ENCODE data around the gene CFAP410. TPM values are rescaled to one million over a fixed set of nuclear protein-coding genes. Genes with fewer than 3 reads are reported as not detected.

The CFAP410 gene
- total and polyA plus RNA-seq, 2 of the 13 experiments (the other 11 are each of a cell fraction or from before 2014, with no cell fraction given), result 8.0 to 20.1 TPM

- Histone ChIP-seq H3K4me2 (ENCODE audit: low read depth, low read length) (no peak overlapping the region), H3K79me2 (ENCODE audit: insufficient read depth, low read length) (no peaks in the 10 kb centered on the region), H3K9me3 (ENCODE audit: low read length) (no peaks in the 10 kb centered on the region), H3K4me3 (replicated peaks in 1 of 3; ENCODE audit: insufficient read depth in 1 of 3, low read depth in 2 of 3, low read length in 3 of 3) (no peak overlapping the region), H3K4me1 (ENCODE audit: insufficient read depth, low read length) (no peaks in the 10 kb centered on the region), H3K36me3 (replicated peaks in 1 of 2; ENCODE audit: control insufficient read depth in 1 of 2, insufficient read depth in 2 of 2, low read length in 2 of 2) (no peaks in the 10 kb centered on the region), H3K9ac (ENCODE audit: insufficient read depth, low read depth, low read length) (no peak overlapping the region), H2AFZ (ENCODE audit: low read length) (no peak overlapping the region), H3K27me3 (ENCODE audit: control insufficient read depth in 1 of 2, insufficient read depth in 2 of 2, low read length in 2 of 2) (peaks cover 6 to 57% of the 10 kb centered on the region in 2 experiments), H3K27ac (ENCODE audit: extremely low read length, insufficient read depth, low read length) (no peak overlapping the region), H4K20me1 (ENCODE audit: insufficient read depth, low read length) (no peaks in the 10 kb centered on the region)
- POLR2A ChIA-PET, result no interaction called here
- in situ Hi-C loops (cut with HindIII; ENCODE audit: extremely low pct_ligation_motif_present, low pct_unique_long_range_greater_than_20kb) (no loop called here), intact Hi-C loops (cut with micrococcal nuclease; ENCODE audit: unreplicated experiment) (no loop called here)
- FAIRE-seq, result no peak
- ATAC-seq, result no peak
- BruUV-seq (replicated peaks), result no TSS peak
- 26% methylated on average over 9 of the region's 23 CpGs for WGBS (ENCODE audit: low lambda C conversion rate)
- TF ChIP-seq PTBP1 (IDR thresholded peaks at IDR 0.05; ENCODE audit: low read depth, low read length, poor library complexity, severe bottlenecking) (no peak), ZNF18 (CRISPR knock-in tag; IDR thresholded peaks at IDR 0.05; ENCODE audit: insufficient replicate concordance) (no peak), ZNF34 (CRISPR knock-in tag; IDR thresholded peaks at IDR 0.05; ENCODE audit: borderline replicate concordance) (no peak), TAF15 (IDR thresholded peaks at IDR 0.05; ENCODE audit: low read depth, low read length, poor library complexity, severe bottlenecking) (no peak), RBM22 (optimal IDR thresholded peaks at IDR 0.05; ENCODE audit: low read length) (no peak), MTA1 (CRISPR knock-in tag; IDR thresholded peaks at IDR 0.05; ENCODE audit: borderline replicate concordance) (no peak), ISX (CRISPR knock-in tag; conservative IDR thresholded peaks at IDR 0.05) (no peak), U2AF1 (optimal IDR thresholded peaks at IDR 0.05; ENCODE audit: low read depth, low read length) (no peak), CAMTA2 (CRISPR knock-in tag; IDR thresholded peaks at IDR 0.05; ENCODE audit: borderline replicate concordance) (no peak), BORCS8-MEF2B (CRISPR knock-in tag; IDR thresholded peaks at IDR 0.05) (no peak), ZNF235 (CRISPR knock-in tag; IDR thresholded peaks at IDR 0.05; ENCODE audit: borderline replicate concordance) (no peak), ZFP36L1 (CRISPR knock-in tag; IDR thresholded peaks at IDR 0.05) (no peak), ZNF382 (CRISPR knock-in tag; IDR thresholded peaks at IDR 0.05; ENCODE audit: borderline replicate concordance) (no peak), ARID5B (CRISPR knock-in tag; IDR thresholded peaks at IDR 0.05) (no peak), SAP130 (CRISPR knock-in tag; IDR thresholded peaks at IDR 0.05; ENCODE audit: low read depth) (no peak), WIZ (CRISPR knock-in tag; IDR thresholded peaks at IDR 0.05) (no peak), TBX2 (CRISPR knock-in tag; IDR thresholded peaks at IDR 0.05; ENCODE audit: borderline replicate concordance) (no peak)
- CTCF ChIA-PET (ENCODE audit: low intra/inter-chr PET ratio, low total read pairs), result no interaction called here
- DNase-seq (ENCODE audit: low spot score), result no peak
These were observed 50.7 kb downstream of the CFAP410 start for GRCh38 chr21:44288251-44289110.
